Liver (tissue), 3 donors: ENCODE results near the gene STARD3.

ENCODE experiments used
- ATF3 ChIP-seq: IDR thresholded peaks from 2 replicates; pipeline ENCODE4 v1.6.1; 2016; ENCODE audit warnings: antibody characterized with exemption
- EGR1 ChIP-seq, 2 donors: IDR thresholded peaks; 2 replicates each; pipeline ENCODE4 v1.6.1; 2016 to 2018; ENCODE audit warnings: antibody characterized with exemption in 2 of 2, low read depth in 2 of 2
- GABPA ChIP-seq, 2 donors: IDR thresholded peaks in 1 of 2; conservative IDR thresholded peaks in 1 of 2; 2 replicates each; pipeline ENCODE4 v1.6.1; 2016; ENCODE audit warnings: antibody characterized with exemption in 2 of 2, mild to moderate bottlenecking in 1 of 2, moderate library complexity in 1 of 2
- HNF4G ChIP-seq: IDR thresholded peaks from 2 replicates; pipeline ENCODE4 v1.6.1; 2016; ENCODE audit warnings: antibody characterized with exemption
- JUND ChIP-seq, 2 donors: IDR thresholded peaks; 2 replicates each; pipeline ENCODE4 v1.6.1; 2016; ENCODE audit warnings: antibody characterized with exemption in 2 of 2
- RXRA ChIP-seq, 2 donors: IDR thresholded peaks; 2 replicates each; pipeline ENCODE4 v1.6.1; 2017 to 2018; ENCODE audit warnings: antibody characterized with exemption in 2 of 2, mild to moderate bottlenecking in 1 of 2
- YY1 ChIP-seq: IDR thresholded peaks from 2 replicates; pipeline ENCODE4 v1.6.1; 2016; ENCODE audit warnings: antibody characterized with exemption, mild to moderate bottlenecking
- TF ChIP-seq, protein P1 (sequence below): fragments of 150-350 bp; IDR thresholded peaks from 2 replicates; pipeline ENCODE4 v1.5.1; 2017; ENCODE audit warnings: improper control_type of control experiment, low read depth, low read length; ENCODE audit not compliant: missing input control
- TF ChIP-seq, protein P2 (sequence below): IDR thresholded peaks from 2 replicates; pipeline ENCODE4 v1.6.1; 2016; ENCODE audit warnings: antibody characterized with exemption, mild to moderate bottlenecking
- TF ChIP-seq, protein P3 (sequence below): IDR thresholded peaks from 2 replicates; pipeline ENCODE4 v1.6.1; 2016; ENCODE audit warnings: antibody characterized with exemption
- donor health status: healthy.
- donor health status: healthy.

DNA sequence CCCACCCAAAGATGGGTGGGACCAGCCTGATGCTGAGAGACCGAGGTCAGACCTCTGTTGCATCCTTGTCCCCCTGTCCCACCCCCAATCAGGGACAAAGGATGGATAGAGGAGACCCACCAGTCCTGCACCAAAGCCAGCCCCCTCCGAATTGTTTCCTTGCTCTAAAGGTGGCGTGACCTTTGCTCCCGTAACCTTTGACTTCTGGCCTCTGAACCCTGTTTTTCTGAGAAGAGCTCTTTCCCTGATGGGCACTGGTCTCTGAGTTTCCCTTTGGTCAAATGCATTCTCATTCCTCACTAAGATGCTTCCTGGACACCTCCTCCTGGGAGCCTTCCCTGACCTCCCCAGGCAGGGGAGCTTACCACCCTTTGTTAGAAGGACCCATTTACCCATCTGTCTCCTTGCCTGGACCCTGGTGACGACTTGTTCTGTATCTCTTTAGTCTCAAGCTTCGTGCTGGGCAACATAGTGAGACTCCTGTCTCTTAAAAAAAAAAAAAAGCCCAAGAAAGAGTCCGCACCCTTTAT lies 23.9 kb upstream of the STARD3 start:
- TF ChIP-seq, protein P1, sequence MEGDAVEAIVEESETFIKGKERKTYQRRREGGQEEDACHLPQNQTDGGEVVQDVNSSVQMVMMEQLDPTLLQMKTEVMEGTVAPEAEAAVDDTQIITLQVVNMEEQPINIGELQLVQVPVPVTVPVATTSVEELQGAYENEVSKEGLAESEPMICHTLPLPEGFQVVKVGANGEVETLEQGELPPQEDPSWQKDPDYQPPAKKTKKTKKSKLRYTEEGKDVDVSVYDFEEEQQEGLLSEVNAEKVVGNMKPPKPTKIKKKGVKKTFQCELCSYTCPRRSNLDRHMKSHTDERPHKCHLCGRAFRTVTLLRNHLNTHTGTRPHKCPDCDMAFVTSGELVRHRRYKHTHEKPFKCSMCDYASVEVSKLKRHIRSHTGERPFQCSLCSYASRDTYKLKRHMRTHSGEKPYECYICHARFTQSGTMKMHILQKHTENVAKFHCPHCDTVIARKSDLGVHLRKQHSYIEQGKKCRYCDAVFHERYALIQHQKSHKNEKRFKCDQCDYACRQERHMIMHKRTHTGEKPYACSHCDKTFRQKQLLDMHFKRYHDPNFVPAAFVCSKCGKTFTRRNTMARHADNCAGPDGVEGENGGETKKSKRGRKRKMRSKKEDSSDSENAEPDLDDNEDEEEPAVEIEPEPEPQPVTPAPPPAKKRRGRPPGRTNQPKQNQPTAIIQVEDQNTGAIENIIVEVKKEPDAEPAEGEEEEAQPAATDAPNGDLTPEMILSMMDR = no peak
- no peak for TF ChIP-seq JUND (IDR thresholded peaks at IDR 0.05)
- TF ChIP-seq GABPA (IDR thresholded peaks at IDR 0.05 in 1 of 2, conservative IDR thresholded peaks at IDR 0.05 in 1 of 2) = no peak
- no peak for TF ChIP-seq YY1
- TF ChIP-seq HNF4G = no peak
- TF ChIP-seq EGR1 (IDR thresholded peaks at IDR 0.05; ENCODE audit: low read depth in 2 of 2) = no peak
- no peak for TF ChIP-seq ATF3
- TF ChIP-seq RXRA (IDR thresholded peaks at IDR 0.05) = no peak
- TF ChIP-seq, protein P2, sequence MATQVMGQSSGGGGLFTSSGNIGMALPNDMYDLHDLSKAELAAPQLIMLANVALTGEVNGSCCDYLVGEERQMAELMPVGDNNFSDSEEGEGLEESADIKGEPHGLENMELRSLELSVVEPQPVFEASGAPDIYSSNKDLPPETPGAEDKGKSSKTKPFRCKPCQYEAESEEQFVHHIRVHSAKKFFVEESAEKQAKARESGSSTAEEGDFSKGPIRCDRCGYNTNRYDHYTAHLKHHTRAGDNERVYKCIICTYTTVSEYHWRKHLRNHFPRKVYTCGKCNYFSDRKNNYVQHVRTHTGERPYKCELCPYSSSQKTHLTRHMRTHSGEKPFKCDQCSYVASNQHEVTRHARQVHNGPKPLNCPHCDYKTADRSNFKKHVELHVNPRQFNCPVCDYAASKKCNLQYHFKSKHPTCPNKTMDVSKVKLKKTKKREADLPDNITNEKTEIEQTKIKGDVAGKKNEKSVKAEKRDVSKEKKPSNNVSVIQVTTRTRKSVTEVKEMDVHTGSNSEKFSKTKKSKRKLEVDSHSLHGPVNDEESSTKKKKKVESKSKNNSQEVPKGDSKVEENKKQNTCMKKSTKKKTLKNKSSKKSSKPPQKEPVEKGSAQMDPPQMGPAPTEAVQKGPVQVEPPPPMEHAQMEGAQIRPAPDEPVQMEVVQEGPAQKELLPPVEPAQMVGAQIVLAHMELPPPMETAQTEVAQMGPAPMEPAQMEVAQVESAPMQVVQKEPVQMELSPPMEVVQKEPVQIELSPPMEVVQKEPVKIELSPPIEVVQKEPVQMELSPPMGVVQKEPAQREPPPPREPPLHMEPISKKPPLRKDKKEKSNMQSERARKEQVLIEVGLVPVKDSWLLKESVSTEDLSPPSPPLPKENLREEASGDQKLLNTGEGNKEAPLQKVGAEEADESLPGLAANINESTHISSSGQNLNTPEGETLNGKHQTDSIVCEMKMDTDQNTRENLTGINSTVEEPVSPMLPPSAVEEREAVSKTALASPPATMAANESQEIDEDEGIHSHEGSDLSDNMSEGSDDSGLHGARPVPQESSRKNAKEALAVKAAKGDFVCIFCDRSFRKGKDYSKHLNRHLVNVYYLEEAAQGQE = no peak
- TF ChIP-seq, protein P3, sequence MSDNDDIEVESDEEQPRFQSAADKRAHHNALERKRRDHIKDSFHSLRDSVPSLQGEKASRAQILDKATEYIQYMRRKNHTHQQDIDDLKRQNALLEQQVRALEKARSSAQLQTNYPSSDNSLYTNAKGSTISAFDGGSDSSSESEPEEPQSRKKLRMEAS = no peak
